DMS53 treated with DMSO at 0.1 percent for 48 hours (cell line): ENCODE results near the gene TSEN54.
A peak's percentile ranks its signal among the peaks of the same experiment; 100 is the strongest.

Experiments used
- DNase-seq: peaks from one replicate; lab custom pipeline; 2025; ENCODE audit not compliant: unreplicated experiment; lab: John Stamatoyannopoulos, UW

TSEN54 gene

GRCh38 chr17:75542229-75542628 lies 25.9 kb downstream of the TSEN54 start:
- no peak for DNase-seq

- no peak for DNase-seq
Measured at GRCh38 chr17:75542728-75543336, 26.5 kb downstream of the TSEN54 start.

GRCh38 chr17:75544250-75544649 lies 27.9 kb downstream of the TSEN54 start:
- no peak for DNase-seq

GRCh38 chr17:75546181-75546580 lies 29.9 kb downstream of the TSEN54 start:
- DNase-seq = no peak

GRCh38 chr17:75547091-75547490 lies 30.8 kb downstream of the TSEN54 start:
- DNase-seq = no peak

- DNase-seq = no peak
Measured at GRCh38 chr17:75548813-75549212, 32.5 kb downstream of the TSEN54 start.

GRCh38 chr17:75549246-75550138 lies 33.2 kb downstream of the TSEN54 start:
- peak; percentile 72 for DNase-seq

- DNase-seq = peak; percentile 41
Measured at GRCh38 chr17:75550139-75550465, 33.8 kb downstream of the TSEN54 start.

GRCh38 chr17:75551266-75551665 lies 34.9 kb downstream of the TSEN54 start:
- DNase-seq = no peak

- no peak for DNase-seq
Measured at GRCh38 chr17:75552425-75553294, 36.3 kb downstream of the TSEN54 start.

GRCh38 chr17:75553295-75554110 lies 37.2 kb downstream of the TSEN54 start:
- no peak for DNase-seq

- no peak for DNase-seq
Measured at GRCh38 chr17:75555679-75556153, 39.4 kb downstream of the TSEN54 start.

- peak; percentile 96 for DNase-seq
Measured at GRCh38 chr17:75557075-75557851, 40.9 kb downstream of the TSEN54 start.

- no peak for DNase-seq
Measured at GRCh38 chr17:75557852-75558665, 41.7 kb downstream of the TSEN54 start.

- no peak for DNase-seq
Measured at GRCh38 chr17:75558666-75559530, 42.6 kb downstream of the TSEN54 start.

- DNase-seq = no peak
Measured at GRCh38 chr17:75559958-75560533, 43.7 kb downstream of the TSEN54 start.

- no peak for DNase-seq
Measured at GRCh38 chr17:75561927-75562603, 45.7 kb downstream of the TSEN54 start.
